GM19328 (cell line): ENCODE data around the gene HVCN1.
"Not testable (repeated sequence)": the region's sequence is repeated elsewhere in the genome, so short reads cannot be mapped to it uniquely, and the experiment has no call there.

Experiments
- ATAC-seq: cut with Tn5 transposase; IDR thresholded peaks from one replicate; pipeline ENCODE4 v1.9.1; 2021; ENCODE audit warnings: mild to moderate bottlenecking, moderate library complexity; ENCODE audit not compliant: unreplicated experiment

HVCN1 gene

DNA sequence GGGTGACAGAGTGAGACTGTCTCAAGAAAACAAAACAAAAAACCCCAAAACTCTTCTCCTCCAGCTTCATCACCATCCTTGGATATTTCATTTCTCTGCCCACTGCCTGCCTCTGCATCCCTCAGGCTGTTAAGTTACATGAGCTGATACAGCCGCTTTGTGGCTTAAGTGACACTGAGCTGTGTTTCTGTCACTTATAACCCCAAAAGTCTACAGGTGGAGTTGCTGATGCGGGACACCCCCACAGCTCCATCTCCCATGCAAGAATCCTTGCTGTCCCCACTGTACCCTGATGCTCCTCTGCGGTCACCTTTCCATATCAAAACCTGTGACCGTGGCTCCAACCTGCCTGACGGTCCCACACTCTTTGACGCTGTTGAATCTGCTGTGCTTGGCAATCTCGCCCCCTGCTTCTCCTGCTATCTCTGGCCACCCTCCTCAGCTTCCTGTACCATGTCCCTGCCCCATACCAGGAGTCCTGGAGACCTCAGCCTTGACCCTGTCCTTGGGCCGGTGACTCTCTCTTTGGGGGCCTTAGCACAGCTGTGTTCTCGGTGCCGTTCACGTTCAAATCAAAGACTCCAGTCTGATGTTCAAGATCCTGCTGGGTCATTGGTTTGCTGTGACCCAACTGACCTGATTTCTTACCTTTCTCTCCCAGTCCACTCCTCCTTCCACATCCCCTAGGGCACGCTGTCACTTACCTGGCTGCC is 20.3 kb downstream of the HVCN1 start:
- no peak for ATAC-seq

DNA sequence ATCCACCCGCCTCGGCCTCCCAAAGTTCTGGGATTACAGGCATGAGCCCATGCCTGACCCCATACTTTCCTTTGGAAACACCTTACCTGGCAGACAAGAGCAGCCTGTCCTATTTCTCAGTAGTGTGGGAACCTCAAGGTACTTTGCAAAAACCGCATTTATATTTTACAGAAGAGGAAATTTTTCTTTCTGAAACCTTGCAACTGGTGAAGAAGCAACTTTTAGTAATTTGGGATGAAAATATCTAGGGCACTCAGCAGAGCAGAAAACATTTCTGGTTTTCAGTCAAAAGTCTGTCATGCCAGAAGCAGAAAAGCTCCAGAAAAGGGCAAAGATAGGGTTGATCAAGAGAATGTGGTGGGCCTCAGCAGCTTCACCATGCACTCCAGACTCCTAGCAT is 21.2 kb downstream of the HVCN1 start:
- no peak for ATAC-seq

- no peak for ATAC-seq
Observed at GRCh38 chr12:110666892-110667291, 22.0 kb downstream of the HVCN1 start.

DNA sequence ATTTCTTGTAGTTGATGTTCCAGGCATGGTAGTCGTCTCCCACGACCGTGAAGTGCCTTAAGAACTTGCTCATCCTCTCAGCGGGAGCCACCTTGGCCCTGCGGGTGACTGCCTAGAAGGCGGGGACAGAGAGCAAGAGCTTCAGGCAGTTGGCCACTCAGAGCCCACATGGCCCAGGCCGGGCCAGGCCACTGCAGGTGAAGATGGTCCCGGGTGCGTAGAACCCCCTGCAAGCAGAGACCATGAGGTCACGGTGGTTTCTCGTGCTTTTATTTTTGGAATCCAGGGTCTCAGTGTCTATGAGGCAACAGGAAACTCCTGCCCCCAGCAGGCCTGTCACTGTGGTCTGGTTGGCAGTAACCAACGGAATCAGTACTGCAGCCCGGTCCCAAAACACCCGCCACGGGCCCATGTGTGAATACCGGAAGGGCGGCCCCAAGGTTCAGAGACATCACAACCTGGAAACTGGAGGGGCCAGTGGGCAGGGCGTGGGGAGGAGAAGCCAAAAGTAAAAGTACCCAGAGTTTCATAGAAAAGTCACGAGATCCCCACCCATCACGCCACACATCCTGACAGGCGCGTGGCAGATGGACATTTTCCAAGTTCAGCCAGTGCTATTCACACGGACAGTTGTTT is 27.5 kb downstream of the HVCN1 start:
- ATAC-seq, result peak; percentile 86

DNA sequence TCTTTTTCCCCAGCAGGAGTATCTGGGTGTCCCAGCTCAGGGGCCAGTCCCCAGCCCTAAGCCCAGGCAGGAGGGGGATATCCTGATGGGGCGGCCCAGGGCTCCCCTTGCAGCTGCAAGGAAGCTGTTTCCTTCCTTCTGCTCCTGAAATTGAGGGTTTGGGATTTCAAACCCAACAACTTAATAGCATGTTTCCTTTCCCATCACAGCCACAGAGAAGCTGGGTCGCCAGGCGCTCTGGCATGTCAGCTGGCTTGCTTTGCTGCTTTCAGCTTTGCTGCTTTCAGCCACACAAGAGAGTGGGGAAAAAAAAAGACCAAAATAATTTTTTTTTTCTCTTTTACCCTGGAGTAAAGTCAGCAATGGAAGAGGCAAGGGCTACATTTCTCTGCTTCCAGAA is 30.0 kb downstream of the HVCN1 start:
- no peak for ATAC-seq

- no peak for ATAC-seq
Observed at GRCh38 chr12:110658242-110658641, 30.7 kb downstream of the HVCN1 start.

DNA sequence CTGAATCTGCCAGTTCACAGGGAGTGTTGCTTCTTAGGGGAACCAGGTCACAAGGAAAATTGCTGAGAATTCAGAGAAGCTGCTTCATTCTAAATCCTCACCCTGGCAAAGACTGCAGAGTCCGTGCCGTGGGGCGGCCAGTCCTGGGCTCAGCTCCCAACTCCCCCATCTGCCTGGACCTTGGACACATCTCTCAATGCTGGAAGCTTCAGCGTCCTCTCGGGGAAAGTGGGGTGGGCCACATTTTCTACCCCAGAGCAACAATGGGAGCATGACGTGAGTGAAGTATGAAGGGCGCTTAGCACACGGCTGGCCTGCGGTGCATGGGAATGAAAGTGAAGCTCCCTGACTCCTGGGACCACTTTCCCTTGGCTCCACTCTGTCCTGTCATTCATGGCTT is 31.2 kb downstream of the HVCN1 start:
- ATAC-seq, result no peak

DNA sequence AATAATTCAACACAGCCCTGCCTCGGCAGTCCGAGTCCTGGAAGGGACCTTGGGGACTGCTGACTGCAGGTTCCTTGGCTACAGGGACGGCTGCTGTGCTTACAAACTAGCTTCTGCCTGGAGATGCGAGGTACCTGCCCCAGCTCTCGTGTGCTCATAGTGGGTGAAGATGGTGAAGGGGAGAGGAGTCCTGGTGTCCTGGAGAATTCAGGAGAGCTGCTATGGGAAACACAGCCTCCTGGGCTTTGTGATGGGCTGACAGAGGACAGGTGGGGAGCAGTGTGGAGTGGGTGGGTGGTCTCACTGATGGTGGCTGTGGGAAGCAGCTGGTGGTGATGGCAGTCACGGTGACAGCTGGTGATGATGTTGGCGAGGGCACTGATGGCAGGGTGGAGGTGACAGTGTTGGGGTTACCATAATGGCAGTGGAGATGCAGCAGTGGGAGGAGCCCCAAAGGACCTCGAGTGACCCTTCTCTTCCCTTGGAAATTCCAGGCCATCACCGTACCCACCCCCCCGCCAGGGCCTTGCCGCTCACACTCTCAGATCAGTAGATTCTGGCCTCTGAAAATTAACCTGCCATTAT is 32.8 kb downstream of the HVCN1 start:
- ATAC-seq, result no peak

GRCh38 chr12:110654238-110654637 is 34.7 kb downstream of the HVCN1 start:
- not testable (repeated sequence) for ATAC-seq

- ATAC-seq, result no peak
Observed at GRCh38 chr12:110649341-110649847, 39.5 kb downstream of the HVCN1 start.

- ATAC-seq, result peak; percentile 59
Observed at GRCh38 chr12:110647631-110648040, 41.3 kb downstream of the HVCN1 start.

DNA sequence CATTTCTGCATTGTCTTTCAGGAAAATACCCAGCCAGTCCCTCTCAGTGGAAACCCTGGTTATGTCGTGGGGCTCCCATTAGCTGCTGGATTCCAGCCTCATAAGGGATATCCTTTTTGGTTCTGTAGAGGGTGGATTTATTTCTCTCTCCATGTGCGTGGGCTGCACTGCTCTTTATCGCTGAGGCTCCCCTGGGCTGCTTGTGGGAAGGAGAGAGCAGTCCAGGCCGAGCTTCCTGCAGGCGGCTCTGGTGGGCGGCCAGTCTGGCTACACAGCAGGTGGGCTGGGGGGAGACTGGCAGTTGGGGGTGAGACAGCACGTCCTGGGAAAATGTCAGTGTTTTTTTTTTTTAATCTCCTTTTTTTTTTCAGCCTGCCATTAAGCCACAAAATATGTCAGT is 47.4 kb downstream of the HVCN1 start:
- no peak for ATAC-seq

DNA sequence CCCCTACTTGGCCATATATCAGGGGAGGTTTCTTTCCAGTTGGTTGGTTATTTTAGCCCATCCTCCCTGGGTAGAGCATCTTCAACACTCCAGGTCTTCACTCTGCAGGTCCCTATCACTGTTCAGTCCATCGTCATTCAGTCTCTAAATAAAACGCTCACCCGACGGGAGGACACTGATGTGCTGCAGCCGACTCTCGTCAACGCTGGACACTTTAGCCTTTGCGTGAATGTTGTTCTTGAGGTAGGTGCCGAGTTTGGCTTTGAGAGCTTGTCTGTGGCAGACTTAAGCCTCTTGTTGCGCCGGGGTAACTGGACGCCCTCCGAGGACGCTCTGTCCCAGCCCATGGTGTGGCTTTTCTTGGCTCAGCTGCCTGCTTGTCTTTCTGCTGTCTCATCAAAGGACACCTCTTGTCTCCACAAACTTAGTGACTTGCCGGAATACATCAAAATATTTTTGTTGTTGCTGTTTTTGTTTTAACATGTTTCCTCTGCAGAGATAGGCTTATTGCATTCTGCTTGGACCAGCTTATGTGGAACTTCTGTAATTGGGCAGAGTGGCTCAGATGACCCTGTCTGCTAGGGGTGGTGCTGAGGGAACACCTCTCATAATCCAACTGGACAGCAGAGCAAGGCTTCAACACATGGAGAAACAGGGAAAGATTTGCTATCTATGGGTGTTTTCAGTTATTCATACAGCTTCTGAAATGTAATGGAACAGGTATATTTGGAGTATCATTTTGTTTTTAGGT is 48.5 kb downstream of the HVCN1 start:
- ATAC-seq, result no peak

- no peak for ATAC-seq
Observed at GRCh38 chr12:110639336-110640141, 49.4 kb downstream of the HVCN1 start.

DNA sequence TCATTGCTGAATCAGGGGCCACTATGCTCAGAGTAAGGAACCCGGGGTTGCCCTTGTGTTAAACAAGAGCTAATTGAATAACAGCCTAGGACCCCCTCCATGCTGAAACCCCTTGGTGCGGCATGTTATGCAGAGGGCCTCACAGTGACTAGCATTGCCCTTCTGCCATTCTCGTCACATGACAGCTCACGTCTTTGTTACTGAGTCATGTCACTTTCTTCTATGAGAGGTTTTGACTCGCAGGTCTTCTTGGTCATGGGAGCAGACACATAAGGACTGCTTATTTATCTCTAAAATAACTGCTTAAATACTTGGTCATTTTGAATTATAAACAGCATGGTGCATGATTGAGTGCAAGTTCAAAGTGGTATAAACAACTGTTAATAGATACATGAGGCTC is 50.1 kb downstream of the HVCN1 start:
- no peak for ATAC-seq

GRCh38 chr12:110637869-110638441 is 51.0 kb downstream of the HVCN1 start:
- ATAC-seq, result no peak

DNA sequence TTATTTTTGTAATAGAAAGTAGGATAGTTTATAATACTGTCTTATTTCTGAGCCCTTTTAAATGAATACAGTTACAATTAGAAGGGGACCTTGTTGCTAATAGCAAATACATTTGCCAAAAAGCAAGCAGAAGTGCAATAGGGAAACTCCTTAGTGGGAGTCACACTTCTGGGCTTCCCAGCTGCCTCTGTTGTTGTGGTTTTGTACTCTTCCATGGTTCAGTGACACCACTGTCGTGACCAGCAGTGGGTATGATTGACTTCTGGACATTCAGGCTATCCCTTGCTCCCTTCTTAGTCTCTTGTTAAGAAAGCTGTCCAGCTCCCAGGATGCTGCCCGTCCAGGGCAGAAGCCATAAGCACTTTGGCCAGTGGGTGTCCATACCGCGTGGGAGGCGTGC is 52.4 kb downstream of the HVCN1 start:
- ATAC-seq, result no peak

- no peak for ATAC-seq
Observed at GRCh38 chr12:110635055-110635454, 53.9 kb downstream of the HVCN1 start.

DNA sequence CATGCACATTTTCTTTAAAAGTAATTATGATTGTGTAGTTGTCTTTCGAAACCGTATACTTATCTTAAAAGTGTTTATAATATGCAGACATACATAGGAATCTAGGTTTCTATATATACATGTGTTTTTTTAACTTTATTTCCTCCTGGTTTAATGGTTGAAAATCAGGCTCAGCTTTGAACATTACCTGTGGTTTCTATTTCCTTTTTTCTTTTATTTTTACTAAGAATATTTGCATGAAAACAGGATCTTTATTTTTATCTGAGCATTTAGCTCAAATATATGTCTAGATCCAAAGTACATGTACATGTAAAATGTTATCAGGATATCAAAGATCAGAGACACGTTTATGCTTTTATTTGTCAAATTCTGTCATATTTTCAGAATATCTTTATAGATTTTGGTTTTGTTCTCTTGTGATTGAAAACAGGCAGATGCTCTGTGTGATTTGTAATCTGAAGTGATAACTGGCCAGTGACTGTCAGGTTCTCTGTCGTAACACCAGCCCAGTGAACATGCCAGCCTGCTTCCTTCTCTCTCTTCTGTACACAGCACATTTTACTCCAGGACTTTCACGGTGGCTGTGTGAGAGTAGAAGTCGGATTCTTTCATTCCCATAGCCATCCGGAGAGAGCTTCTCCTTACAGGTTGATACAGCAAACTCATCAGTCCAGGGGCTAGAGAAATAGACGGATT is 61.3 kb downstream of the HVCN1 start:
- no peak for ATAC-seq

- no peak for ATAC-seq
Observed at GRCh38 chr12:110622582-110622981, 66.3 kb downstream of the HVCN1 start.
